ENCODE results near the gene WDFY4. TPM values are rescaled to one million over a fixed set of nuclear protein-coding genes. Genes with fewer than 3 reads are reported as not detected.

Gene WDFY4
- total RNA-seq, 1 donor from 2014 or later = 33.8 TPM

GRCh38 chr10:49011756-49012155 is 327.1 kb downstream of the WDFY4 start:
- Histone ChIP-seq H3K27me3 (no peaks in the 10 kb centered on the region), H3K9me3 (no peaks in the 10 kb centered on the region), H3K4me1 (peaks cover 5 to 20% of the 10 kb centered on the region in 2 donors), H3K36me3 (peaks cover 0 to under 1% of the 10 kb centered on the region in 2 donors), H3K27ac (no peak overlapping the region), H3K4me3 (no peak overlapping the region)
- intact Hi-C loops (cut with DNase I) = no loop called here
- no peak for TF ChIP-seq CTCF (IDR thresholded peaks at IDR 0.05)
- no peak for DNase-seq (ENCODE audit: low spot score in 2 of 2)

GRCh38 chr10:49012603-49013002 is 327.9 kb downstream of the WDFY4 start:
- no peak for TF ChIP-seq CTCF (IDR thresholded peaks at IDR 0.05)
- intact Hi-C loops (cut with DNase I) = no loop called here
- no peak for DNase-seq (ENCODE audit: low spot score in 2 of 2)
- Histone ChIP-seq H3K27ac (no peak overlapping the region), H3K9me3 (no peaks in the 10 kb centered on the region), H3K27me3 (no peaks in the 10 kb centered on the region), H3K4me1 (peaks cover 4 to 20% of the 10 kb centered on the region in 2 donors), H3K36me3 (peaks cover 2 to 9% of the 10 kb centered on the region in 2 donors), H3K4me3 (no peak overlapping the region)

GRCh38 chr10:49015700-49016099 is 331.0 kb downstream of the WDFY4 start:
- DNase-seq (ENCODE audit: low spot score in 2 of 2) = no peak
- peaks cover 9 to 24% of the 10 kb centered on the region in 2 donors for H3K36me3 ChIP-seq
- no peak overlapping the region for H3K27ac ChIP-seq
- intact Hi-C loops (cut with DNase I) = no loop called here
- TF ChIP-seq CTCF (IDR thresholded peaks at IDR 0.05) = no peak
- H3K27me3 ChIP-seq = no peaks in the 10 kb centered on the region
- H3K9me3 ChIP-seq = no peaks in the 10 kb centered on the region
- H3K4me3 ChIP-seq = no peak overlapping the region
- peaks cover 0 to 2% of the 10 kb centered on the region in 2 donors for H3K4me1 ChIP-seq

GRCh38 chr10:49021685-49022084 is 337.0 kb downstream of the WDFY4 start:
- no peaks in the 10 kb centered on the region for H3K27me3 ChIP-seq
- H3K9me3 ChIP-seq = no peaks in the 10 kb centered on the region
- H3K4me1 ChIP-seq = peaks cover 0 to 20% of the 10 kb centered on the region in 2 donors
- TF ChIP-seq CTCF (IDR thresholded peaks at IDR 0.05) = no peak
- no peak overlapping the region for H3K4me3 ChIP-seq
- no peak overlapping the region for H3K27ac ChIP-seq
- intact Hi-C loops (cut with DNase I) = no loop called here
- DNase-seq (ENCODE audit: low spot score in 2 of 2) = no peak
- H3K36me3 ChIP-seq = peaks cover 9 to 24% of the 10 kb centered on the region in 2 donors

- H3K27ac ChIP-seq = peak overlapping the region in 1 of 2 donors; percentile 85
- DNase-seq (ENCODE audit: low spot score in 2 of 2) = no peak
- no peaks in the 10 kb centered on the region for H3K9me3 ChIP-seq
- peaks cover 0 to 20% of the 10 kb centered on the region in 2 donors for H3K4me1 ChIP-seq
- no peak for TF ChIP-seq CTCF (IDR thresholded peaks at IDR 0.05)
- intact Hi-C loops (cut with DNase I) = no loop called here
- H3K27me3 ChIP-seq = no peaks in the 10 kb centered on the region
- H3K36me3 ChIP-seq = peaks cover 6 to 14% of the 10 kb centered on the region in 2 donors
- H3K4me3 ChIP-seq = no peak overlapping the region
These were observed 338.4 kb downstream of the WDFY4 start for GRCh38 chr10:49023071-49023470.

- DNase-seq (ENCODE audit: low spot score in 2 of 2) = no peak
- Histone ChIP-seq H3K4me3 (no peak overlapping the region), H3K27me3 (no peaks in the 10 kb centered on the region), H3K27ac (peak overlapping the region; percentile 79 to 85), H3K4me1 (peaks cover 0 to 20% of the 10 kb centered on the region in 2 donors), H3K9me3 (no peaks in the 10 kb centered on the region), H3K36me3 (peaks cover 2 to 8% of the 10 kb centered on the region in 2 donors)
- no peak for TF ChIP-seq CTCF (IDR thresholded peaks at IDR 0.05)
- intact Hi-C loops (cut with DNase I) = no loop called here
These were observed 339.1 kb downstream of the WDFY4 start for GRCh38 chr10:49023752-49024151.
